GM19467 (cell line): Measurements from ENCODE around the gene DENND2A.
"Not testable (repeated sequence)": the region's sequence is repeated elsewhere in the genome, so short reads cannot be mapped to it uniquely, and the experiment has no call there.

Source experiments
- ATAC-seq: cut with Tn5 transposase; IDR thresholded peaks from one replicate; pipeline ENCODE4 v1.9.1; 2021; ENCODE audit warnings: mild to moderate bottlenecking, moderate library complexity; ENCODE audit not compliant: unreplicated experiment

Gene DENND2A

DNA sequence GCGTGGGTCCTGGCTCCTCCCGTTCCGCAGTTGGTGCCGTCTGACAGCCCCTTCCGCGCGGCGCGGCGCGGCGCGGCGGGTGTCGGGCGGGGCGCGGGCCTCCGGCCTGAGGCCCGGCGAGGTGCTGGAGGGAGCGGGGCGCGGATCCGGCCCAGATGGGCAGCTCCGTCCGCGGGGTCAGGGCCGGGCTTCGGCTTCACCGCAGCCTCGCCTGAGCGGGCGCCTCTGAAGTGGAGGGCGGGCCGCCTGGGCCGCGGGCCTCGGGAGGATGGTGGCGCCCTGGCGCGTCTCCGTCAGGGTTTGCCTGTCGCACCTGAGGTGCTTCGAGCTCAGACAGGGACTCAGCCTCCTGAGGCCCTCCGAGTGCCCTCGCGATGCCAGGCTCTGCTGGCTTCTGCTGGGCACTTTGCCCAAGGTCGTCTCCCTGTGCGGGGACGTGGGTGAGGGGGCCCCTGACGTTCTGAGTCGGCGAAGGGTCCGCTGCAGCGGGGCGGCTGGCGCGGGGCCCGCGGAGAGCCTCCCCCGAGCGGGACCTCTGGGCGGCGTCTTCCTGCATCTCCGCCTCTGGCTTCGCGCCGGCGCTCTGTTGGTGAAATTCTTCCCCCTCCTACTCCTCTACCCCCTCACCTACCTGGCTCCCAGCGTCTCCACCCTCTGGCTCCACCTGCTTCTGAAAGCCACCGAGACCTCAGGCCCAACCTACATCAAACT, 32.6 kb upstream of the DENND2A start:
- ATAC-seq = peak; percentile 34

GRCh38 chr7:140672382-140673062, 31.9 kb upstream of the DENND2A start, which contains the start of gene ADCK2:
ADCK2 (plus strand) TSS chr7:140672945; CDS start chr7:140673331, 386 bp downstream.
- peak; percentile 45 for ATAC-seq

GRCh38 chr7:140671966-140672365, 31.4 kb upstream of the DENND2A start:
- no peak for ATAC-seq

GRCh38 chr7:140670343-140670935, 29.8 kb upstream of the DENND2A start:
- ATAC-seq = no peak

DNA sequence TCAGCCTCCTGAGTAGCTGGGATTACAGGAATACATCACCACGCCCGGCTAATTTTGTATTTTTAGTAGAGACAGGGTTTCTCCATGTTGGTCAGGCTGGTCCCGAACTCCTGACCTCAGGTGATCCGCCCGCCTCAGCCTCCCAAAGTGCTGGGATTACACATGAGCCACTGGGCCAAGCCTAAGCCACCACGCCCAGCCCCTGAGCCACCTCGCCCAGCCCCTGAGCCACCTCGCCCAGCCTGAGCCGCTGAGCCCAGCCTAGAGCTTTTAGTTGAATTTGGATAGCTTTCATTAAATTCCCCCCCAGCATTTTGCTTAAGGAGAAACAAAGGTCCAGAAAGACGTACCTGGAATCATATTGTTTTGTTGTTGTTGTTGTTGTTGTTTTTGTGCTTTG, 29.2 kb upstream of the DENND2A start:
- not testable (repeated sequence) for ATAC-seq

DNA sequence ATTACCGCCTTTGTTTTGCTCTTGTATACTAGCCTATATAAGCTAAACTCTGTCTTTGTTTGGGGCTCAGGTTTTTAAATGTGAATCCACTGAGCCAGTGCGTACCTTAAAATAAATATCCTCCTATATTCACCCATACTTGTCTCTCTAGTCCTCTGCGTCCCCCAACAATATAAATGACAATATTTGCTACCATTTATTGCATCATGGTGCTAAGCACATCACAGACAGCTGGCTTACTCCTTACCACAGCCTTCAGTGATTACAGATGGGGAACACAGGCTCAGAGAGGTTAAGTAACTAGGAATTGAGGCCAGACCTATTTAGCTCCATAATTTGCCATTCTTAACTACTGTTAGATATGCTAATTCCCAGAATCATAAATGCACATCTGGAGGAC, 28.7 kb upstream of the DENND2A start:
- no peak for ATAC-seq

DNA sequence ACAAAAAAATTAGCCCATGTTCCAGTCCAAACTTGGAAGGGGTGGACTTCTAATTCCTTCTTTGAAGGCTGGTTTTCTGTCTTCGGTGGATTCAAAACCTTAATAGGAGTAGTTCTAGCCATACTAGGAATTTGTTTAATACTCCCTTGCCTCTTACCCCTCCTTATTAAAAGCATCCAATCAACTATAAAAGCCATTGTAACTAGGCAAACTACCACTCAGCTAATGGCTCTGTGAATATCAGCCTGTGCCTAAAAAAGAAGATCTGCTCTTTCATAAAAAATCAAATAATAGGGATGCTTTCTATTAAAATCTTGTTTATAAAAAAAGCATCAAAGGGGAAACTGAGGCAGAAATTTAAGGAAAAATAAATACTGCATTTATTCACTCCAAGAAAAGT, 28.0 kb upstream of the DENND2A start:
- no peak for ATAC-seq

GRCh38 chr7:140667476-140667875, 26.9 kb upstream of the DENND2A start:
- no peak for ATAC-seq

GRCh38 chr7:140662938-140663337, 22.3 kb upstream of the DENND2A start:
- ATAC-seq = not testable (repeated sequence)

- no peak for ATAC-seq
Observed at GRCh38 chr7:140661124-140661523, 20.5 kb upstream of the DENND2A start.

GRCh38 chr7:140659856-140660255, 19.2 kb upstream of the DENND2A start:
- no peak for ATAC-seq

- ATAC-seq = no peak
Observed at GRCh38 chr7:140657891-140658290, 17.3 kb upstream of the DENND2A start.

- peak; percentile 96 for ATAC-seq
Observed at GRCh38 chr7:140656548-140657515, 16.2 kb upstream of the DENND2A start.

- no peak for ATAC-seq
Observed at GRCh38 chr7:140655511-140656408, 15.1 kb upstream of the DENND2A start.

- ATAC-seq = no peak
Observed at GRCh38 chr7:140654661-140655060, 14.0 kb upstream of the DENND2A start.

DNA sequence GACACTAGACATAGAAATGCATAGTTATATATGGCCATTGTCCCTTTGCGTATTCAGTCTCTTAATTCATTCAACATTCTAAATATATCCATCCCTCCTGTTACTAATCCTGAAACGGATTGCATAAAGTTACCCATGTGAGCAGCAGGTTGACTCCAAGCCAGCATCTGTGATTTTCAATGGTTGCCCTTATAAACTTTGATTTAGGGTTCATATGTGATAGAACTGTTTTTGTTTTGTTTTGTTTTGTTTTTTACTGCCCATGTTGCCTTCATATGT, 13.4 kb upstream of the DENND2A start:
- ATAC-seq = no peak

DNA sequence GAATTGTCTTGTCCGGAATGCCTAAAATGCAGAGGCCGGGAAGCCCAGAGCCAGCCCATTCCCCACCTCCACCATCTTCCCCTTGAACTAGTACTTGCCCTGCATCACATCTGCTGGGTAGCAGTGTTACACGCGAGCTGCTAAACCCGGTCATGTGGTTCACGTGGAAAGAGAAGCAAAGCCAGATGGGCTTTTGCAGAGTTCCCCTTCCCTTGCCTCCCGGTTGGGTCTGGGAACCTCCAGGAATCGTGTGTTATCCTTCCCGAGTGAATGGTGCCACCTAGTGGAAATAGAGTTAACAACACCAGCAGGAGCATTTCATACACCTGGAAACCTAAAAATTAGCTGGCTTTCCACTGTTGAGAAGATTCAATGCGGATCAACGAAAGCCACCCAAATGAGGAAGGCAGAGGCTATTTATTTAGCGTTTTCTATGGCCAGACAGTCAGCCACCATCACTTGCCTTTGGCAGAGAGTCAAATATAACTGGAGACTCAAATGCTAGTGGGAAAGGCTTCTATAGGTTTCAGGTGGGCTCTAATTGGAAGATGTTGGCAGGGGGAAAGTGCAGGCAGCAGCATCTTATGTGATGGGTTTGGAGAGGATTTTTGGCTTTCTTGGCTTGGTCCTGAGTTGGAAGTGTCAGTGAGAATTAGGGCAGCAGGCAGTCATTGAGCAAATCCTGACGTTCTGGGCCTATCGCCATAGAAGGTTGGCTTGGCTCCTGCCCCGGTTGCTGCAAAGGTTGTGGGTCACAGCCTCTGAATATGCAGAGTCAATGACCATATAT, 12.9 kb upstream of the DENND2A start:
- ATAC-seq = no peak

DNA sequence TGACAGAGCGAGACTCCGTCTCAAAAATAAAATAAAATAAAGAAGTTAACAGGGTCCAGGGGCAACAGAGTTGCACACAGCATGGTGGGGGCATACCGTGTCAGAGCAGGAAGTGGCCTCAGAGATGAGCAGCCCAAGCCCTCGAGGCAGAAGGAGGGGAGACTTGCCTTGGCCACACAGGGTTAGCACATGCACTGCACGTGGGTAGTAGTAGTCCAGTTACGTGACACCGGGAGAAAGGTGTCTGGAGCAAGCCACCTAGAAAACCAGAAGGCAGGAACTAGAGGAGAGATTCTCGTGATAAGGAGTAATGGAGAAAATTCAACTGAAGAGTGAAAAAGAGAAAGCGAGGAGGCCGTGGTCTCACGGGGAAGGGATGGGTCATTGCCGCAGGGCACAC, 9.8 kb upstream of the DENND2A start:
- ATAC-seq = no peak

GRCh38 chr7:140649556-140650205, 9.1 kb upstream of the DENND2A start:
- no peak for ATAC-seq
